T-cell (primary cell): ENCODE data around the gene SVIL. TPM values are rescaled to one million over a fixed set of nuclear protein-coding genes. Genes with fewer than 3 reads are reported as not detected.
"Not testable (repeated sequence)": the region's sequence is repeated elsewhere in the genome, so short reads cannot be mapped to it uniquely, and the experiment has no call there.

Experiments
- ATAC-seq, 4 experiments: fragments of 200-7000 bp in 3 of 4; fragments of 150-1000 bp in 1 of 4; cut with Tn5 transposase; replicated peaks in 1 of 4; 1 replicate in 3 of 4; 2 replicates in 1 of 4; pipeline ENCODE4 v1.10.0; 2021; ENCODE audit warnings: moderate library complexity in 3 of 4, mild to moderate bottlenecking in 2 of 4, moderate number of reproducible peaks in 1 of 4
- CTCF ChIA-PET, 2 donors: fragments of 300-600 bp; sonication (Branson Sonifier 250); formaldehyde crosslinking; loops; one replicate each; lab custom pipeline; 2022; ENCODE audit warnings: antibody characterized with exemption in 2 of 2; lab: Charles Lee
- POLR2A ChIA-PET, 2 donors: fragments of 300-600 bp; sonication (Branson Sonifier 250); formaldehyde crosslinking; loops; one replicate each; lab custom pipeline; 2022; ENCODE audit warnings: antibody characterized with exemption in 2 of 2; lab: Charles Lee
- DNase-seq, 35 experiments: peaks; one replicate each; pipeline versions ENCODE4 v3.0.0 to v3.0.0-alpha.2; 2013 to 2023
- H3K27ac ChIP-seq: one replicate; pipeline ENCODE4 v1.5.1; 2013; ENCODE audit warnings: low read length
- H3K27me3 ChIP-seq, 2 experiments: replicated peaks in 1 of 2; 1 replicate in 1 of 2; 2 replicates in 1 of 2; pipeline versions ENCODE4 v1.6.1 to v1.7.0; 2013; ENCODE audit warnings: low read length in 1 of 2, mixed read lengths in 1 of 2; ENCODE audit not compliant: control insufficient read depth in 2 of 2, insufficient read depth in 2 of 2; ENCODE audit errors: extremely low read depth in 1 of 2
- H3K36me3 ChIP-seq, 2 donors: 1 replicate in 1 of 2; 2 replicates in 1 of 2; pipeline versions ENCODE4 v1.6.1 to v1.7.0; 2013; ENCODE audit warnings: low read length in 1 of 2; ENCODE audit not compliant: control insufficient read depth in 2 of 2, insufficient read depth in 1 of 2; ENCODE audit errors: extremely low read depth in 1 of 2
- H3K4me1 ChIP-seq, 2 experiments: 1 replicate in 1 of 2; 2 replicates in 1 of 2; pipeline versions ENCODE4 v1.6.1 to v1.7.0; 2013; ENCODE audit warnings: low read length in 2 of 2, mixed read lengths in 1 of 2; ENCODE audit not compliant: insufficient read depth in 2 of 2, control insufficient read depth in 1 of 2; ENCODE audit errors: extremely low read depth in 1 of 2
- H3K4me3 ChIP-seq, 2 donors: 1 replicate in 1 of 2; 2 replicates in 1 of 2; pipeline versions ENCODE4 v1.5.1 to v1.7.0; 2013; ENCODE audit warnings: mild to moderate bottlenecking in 2 of 2, low read length in 1 of 2, moderate library complexity in 1 of 2; ENCODE audit not compliant: control insufficient read depth in 1 of 2; ENCODE audit errors: extremely low read depth in 1 of 2
- H3K9me3 ChIP-seq: 2 replicates; pipeline ENCODE4 v1.7.0; 2013
- H3K27ac Mint-ChIP-seq, 2 donors: one replicate each; pipeline ENCODE4 v1.8.0; 2020 to 2021; ENCODE audit warnings: mild to moderate bottlenecking in 2 of 2, mixed read lengths in 2 of 2
- H3K27me3 Mint-ChIP-seq, 2 donors: one replicate each; pipeline ENCODE4 v1.8.0; 2021 to 2022; ENCODE audit warnings: mixed read lengths in 2 of 2
- H3K36me3 Mint-ChIP-seq: one replicate; pipeline ENCODE4 v1.8.0; 2021; ENCODE audit warnings: mixed read lengths
- H3K4me1 Mint-ChIP-seq, 3 donors: one replicate each; pipeline ENCODE4 v1.8.0; 2020 to 2022; ENCODE audit warnings: mixed read lengths in 3 of 3, mild to moderate bottlenecking in 1 of 3
- H3K4me3 Mint-ChIP-seq, 3 donors: one replicate each; pipeline ENCODE4 v1.8.0; 2020 to 2022; ENCODE audit warnings: mild to moderate bottlenecking in 3 of 3, mixed read lengths in 3 of 3, moderate library complexity in 3 of 3
- H3K9me3 Mint-ChIP-seq, 3 donors: one replicate each; pipeline ENCODE4 v1.8.0; 2020 to 2022; ENCODE audit warnings: mixed read lengths in 3 of 3
- WGBS: methylation state at CpG from one replicate; pipeline ENCODE4 v1.1.5; 2013; ENCODE audit warnings: missing lambda C conversion rate; ENCODE audit not compliant: insufficient coverage; 5-methylcytosine and 5-hydroxymethylcytosine counted together
- total RNA-seq, 35 experiments: library from RNA in 6 of 35; stranded (reverse) in 6 of 35; fragments of 120-200 nt in 1 of 35; gene quantifications; one replicate each; pipeline versions ENCODE4 v1.2.1 to v1.2.4 and lab custom pipeline; 2013 to 2026

Gene SVIL
- total RNA-seq, 5 donors from 2014 or later (not counting 1 experiment from before 2014, with no cell fraction given), result 17.4 to 45.6 (median 19.6) TPM

GRCh38 chr10:29553116-29553515 lies 81.7 kb downstream of the SVIL start:
- H3K27ac ChIP-seq, H3K27ac Mint-ChIP-seq, ATAC-seq, H3K4me1 Mint-ChIP-seq, H3K4me3 Mint-ChIP-seq, H3K9me3 ChIP-seq, H3K27me3 ChIP-seq, DNase-seq, H3K27me3 Mint-ChIP-seq, H3K4me1 ChIP-seq, H3K4me3 ChIP-seq, POLR2A ChIA-PET, H3K9me3 Mint-ChIP-seq: not testable (repeated sequence)
- peaks cover 40% of the 10 kb centered on the region for H3K36me3 Mint-ChIP-seq
- H3K36me3 ChIP-seq, result peaks cover 15 to 23% of the 10 kb centered on the region in 2 donors
- WGBS, result 94% methylated on average over 8 of the region's 9 CpGs
- CTCF ChIA-PET, result interaction anchor here in 1 of 2 donors (0.7 kb wide), 1 partner anchor 163 kb away, joined by 3 read pairs; no protein-coding TSS in a partner anchor

GRCh38 chr10:29549493-29549892 lies 85.3 kb downstream of the SVIL start:
- WGBS, result no CpG with 5 or more reads among the region's 3 CpGs
- H3K9me3 Mint-ChIP-seq, H3K27ac Mint-ChIP-seq, H3K27ac ChIP-seq, DNase-seq, H3K27me3 Mint-ChIP-seq, H3K9me3 ChIP-seq, ATAC-seq, H3K27me3 ChIP-seq, H3K4me3 ChIP-seq, CTCF ChIA-PET, POLR2A ChIA-PET, H3K4me3 Mint-ChIP-seq: not testable (repeated sequence)
- peaks cover 13 to 15% (median 14%) of the 10 kb centered on the region in 3 donors for H3K4me1 Mint-ChIP-seq
- Histone ChIP-seq H3K36me3 (peaks cover 21% of the 10 kb centered on the region in 2 donors), H3K4me1 (peaks cover 0 to 14% of the 10 kb centered on the region in 2 experiments)
- H3K36me3 Mint-ChIP-seq, result peaks cover 34% of the 10 kb centered on the region

GRCh38 chr10:29546773-29547313 lies 87.9 kb downstream of the SVIL start:
- POLR2A ChIA-PET, result no interaction called here
- H3K9me3 ChIP-seq, result no peaks in the 10 kb centered on the region
- Mint-ChIP-seq H3K4me3 (no peak overlapping the region), H3K36me3 (peaks cover 28% of the 10 kb centered on the region), H3K27me3 (no peaks in the 10 kb centered on the region), H3K9me3 (no peaks in the 10 kb centered on the region), H3K27ac (no peak overlapping the region), H3K4me1 (peaks cover 13 to 19% (median 15%) of the 10 kb centered on the region in 3 donors)
- WGBS, result no CpG with 5 or more reads among the region's 2 CpGs
- H3K4me1 ChIP-seq, result peaks cover 0 to 14% of the 10 kb centered on the region in 2 experiments
- CTCF ChIA-PET, result no interaction called here
- no peak overlapping the region for H3K4me3 ChIP-seq
- ATAC-seq, result no peak
- H3K27me3 ChIP-seq, result no peaks in the 10 kb centered on the region
- H3K36me3 ChIP-seq, result peaks cover 15 to 18% of the 10 kb centered on the region in 2 donors
- DNase-seq, result no peak
- no peak overlapping the region for H3K27ac ChIP-seq

- Mint-ChIP-seq H3K4me1 (peaks cover 13 to 19% (median 15%) of the 10 kb centered on the region in 3 donors), H3K9me3 (no peaks in the 10 kb centered on the region), H3K27ac (no peak overlapping the region), H3K4me3 (no peak overlapping the region), H3K27me3 (no peaks in the 10 kb centered on the region), H3K36me3 (peaks cover 18% of the 10 kb centered on the region)
- Histone ChIP-seq H3K27me3 (no peaks in the 10 kb centered on the region), H3K36me3 (peaks cover 2 to 6% of the 10 kb centered on the region in 2 donors), H3K9me3 (no peaks in the 10 kb centered on the region), H3K27ac (no peak overlapping the region), H3K4me1 (peaks cover 0 to 14% of the 10 kb centered on the region in 2 experiments), H3K4me3 (no peak overlapping the region)
- no peak for ATAC-seq
- no peak for DNase-seq
- POLR2A ChIA-PET, result interaction anchor here in 1 of 2 donors (0.7 kb wide), 1 partner anchor 248 kb away, joined by 6 read pairs; no protein-coding TSS in a partner anchor
- CTCF ChIA-PET, result no interaction called here
- 74% methylated on average over 4 of the region's 5 CpGs for WGBS
Observed at GRCh38 chr10:29545122-29545521, 89.6 kb downstream of the SVIL start.

- no peaks in the 10 kb centered on the region for H3K27me3 ChIP-seq
- peaks cover 24% of the 10 kb centered on the region for H3K36me3 Mint-ChIP-seq
- no peak overlapping the region for H3K4me3 Mint-ChIP-seq
- H3K27me3 Mint-ChIP-seq, result no peaks in the 10 kb centered on the region
- peaks cover 13 to 19% (median 14%) of the 10 kb centered on the region in 3 donors for H3K4me1 Mint-ChIP-seq
- H3K4me3 ChIP-seq, result no peak overlapping the region
- H3K27ac Mint-ChIP-seq, result no peak overlapping the region
- H3K27ac ChIP-seq, result no peak overlapping the region
- DNase-seq (no peak), ATAC-seq (no peak)
- H3K4me1 ChIP-seq, result peaks cover 0 to 14% of the 10 kb centered on the region in 2 experiments
- no peaks in the 10 kb centered on the region for H3K9me3 ChIP-seq
- H3K9me3 Mint-ChIP-seq, result no peaks in the 10 kb centered on the region
- H3K36me3 ChIP-seq, result peaks cover 0 to 6% of the 10 kb centered on the region in 2 donors
- POLR2A ChIA-PET, result no interaction called here
- CTCF ChIA-PET, result no interaction called here
Observed at GRCh38 chr10:29543715-29544114, 91.1 kb downstream of the SVIL start.

- Histone ChIP-seq H3K27ac (no peak overlapping the region), H3K4me1 (peaks cover 0 to 4% of the 10 kb centered on the region in 2 experiments), H3K36me3 (peaks cover 0 to 6% of the 10 kb centered on the region in 2 donors), H3K27me3 (no peaks in the 10 kb centered on the region), H3K9me3 (no peaks in the 10 kb centered on the region), H3K4me3 (no peak overlapping the region)
- H3K4me3 Mint-ChIP-seq, result no peak overlapping the region
- ChIA-PET CTCF (no interaction called here), POLR2A (no interaction called here)
- no peaks in the 10 kb centered on the region for H3K9me3 Mint-ChIP-seq
- ATAC-seq (no peak), DNase-seq (no peak)
- H3K4me1 Mint-ChIP-seq, result peaks cover 3 to 9% (median 6%) of the 10 kb centered on the region in 3 donors
- WGBS, result no CpG with 5 or more reads among the region's 4 CpGs
- H3K36me3 Mint-ChIP-seq, result peaks cover 18% of the 10 kb centered on the region
- H3K27ac Mint-ChIP-seq, result no peak overlapping the region
- no peaks in the 10 kb centered on the region for H3K27me3 Mint-ChIP-seq
Observed at GRCh38 chr10:29542723-29543122, 92.0 kb downstream of the SVIL start.
